Activated gamma-delta T cell treated with anti-CD3 and anti-CD28 coated beads, Interleukin-2, amount 50 U/mL, for 16 hours (primary cell): Measurements from ENCODE around the gene C16orf89.

Source experiments
- DNase-seq: peaks from one replicate; pipeline ENCODE4 v3.0.0-alpha.2; 2020; ENCODE audit warnings: low read depth

The C16orf89 gene

DNA sequence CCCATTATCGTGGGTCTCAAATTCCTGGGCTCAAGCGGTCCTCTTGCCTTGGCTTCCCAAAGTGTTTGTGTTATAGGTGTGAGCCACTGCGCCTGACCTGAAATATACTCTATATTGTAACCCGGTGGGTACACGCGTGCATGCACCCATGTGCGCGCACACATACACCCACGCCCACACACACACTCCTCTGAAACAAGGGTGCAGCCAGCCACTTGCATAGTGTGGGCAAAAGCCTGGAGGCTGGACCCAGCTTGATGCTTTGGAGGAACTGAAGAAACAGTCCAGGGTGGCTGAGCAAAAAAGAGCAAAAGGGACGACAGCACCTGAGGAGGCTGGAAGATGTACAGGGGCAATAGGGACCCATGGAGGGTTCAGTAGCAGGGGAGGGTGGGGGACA is 61.9 kb downstream of the C16orf89 start:
- DNase-seq, result no peak

DNA sequence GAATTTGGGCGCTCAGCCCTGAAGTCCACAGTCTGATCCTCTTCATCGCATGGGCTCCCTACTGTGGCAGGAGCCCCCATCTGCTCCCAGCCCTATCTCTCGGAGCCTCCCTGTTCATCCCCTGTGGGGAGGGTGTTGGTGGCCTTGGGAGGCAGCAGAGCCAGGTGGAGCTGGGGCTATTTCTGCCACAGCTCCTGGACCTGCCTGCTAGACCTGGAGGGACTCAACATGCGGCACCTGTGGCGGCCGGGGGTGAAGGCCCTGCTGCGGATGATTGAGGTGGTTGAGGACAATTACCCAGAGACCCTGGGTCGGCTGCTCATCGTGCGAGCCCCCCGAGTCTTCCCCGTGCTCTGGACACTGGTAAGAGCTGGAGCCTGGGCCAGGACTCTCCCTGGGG is 62.5 kb downstream of the C16orf89 start:
- no peak for DNase-seq

DNA sequence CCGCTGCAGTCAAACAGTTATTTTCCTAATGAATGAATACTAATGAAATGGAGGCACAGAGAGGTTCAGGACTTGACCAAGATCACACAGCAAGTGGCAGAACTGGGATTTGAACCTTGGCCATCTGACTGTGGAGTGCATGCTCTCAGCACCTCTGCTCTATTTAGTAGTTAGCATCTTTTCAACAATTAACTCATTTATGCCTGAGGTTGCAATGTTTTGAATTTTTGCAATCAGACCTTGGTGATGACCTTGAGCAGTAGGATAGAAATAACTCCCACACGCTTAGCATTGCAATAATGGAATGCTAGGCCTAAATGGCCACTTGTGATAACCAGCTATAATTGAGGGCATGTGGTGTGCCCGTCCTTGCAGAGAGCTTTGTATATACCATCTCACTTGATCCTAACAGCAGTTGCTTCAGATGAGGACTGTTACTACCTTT is 63.0 kb downstream of the C16orf89 start:
- no peak for DNase-seq

DNA sequence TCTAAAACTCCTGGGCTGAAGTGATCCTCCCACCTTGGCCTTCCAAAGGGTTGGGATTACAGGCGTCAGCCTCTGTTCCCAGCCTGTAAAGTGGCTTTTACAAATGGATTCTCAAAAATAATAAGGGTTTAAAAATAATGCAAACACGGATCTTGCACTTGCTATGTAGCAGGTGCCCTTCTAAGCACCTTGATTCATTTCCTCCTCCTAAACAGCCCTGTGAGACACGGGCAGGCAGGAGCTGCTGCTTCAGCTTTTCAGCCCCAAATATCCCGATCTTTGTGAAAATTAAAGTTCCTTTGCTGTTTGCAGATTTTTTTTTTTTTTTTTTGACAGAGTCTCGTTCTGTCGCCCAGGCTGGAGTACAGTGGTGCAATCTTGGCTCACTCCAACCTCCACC is 63.8 kb downstream of the C16orf89 start:
- DNase-seq, result no peak

DNA sequence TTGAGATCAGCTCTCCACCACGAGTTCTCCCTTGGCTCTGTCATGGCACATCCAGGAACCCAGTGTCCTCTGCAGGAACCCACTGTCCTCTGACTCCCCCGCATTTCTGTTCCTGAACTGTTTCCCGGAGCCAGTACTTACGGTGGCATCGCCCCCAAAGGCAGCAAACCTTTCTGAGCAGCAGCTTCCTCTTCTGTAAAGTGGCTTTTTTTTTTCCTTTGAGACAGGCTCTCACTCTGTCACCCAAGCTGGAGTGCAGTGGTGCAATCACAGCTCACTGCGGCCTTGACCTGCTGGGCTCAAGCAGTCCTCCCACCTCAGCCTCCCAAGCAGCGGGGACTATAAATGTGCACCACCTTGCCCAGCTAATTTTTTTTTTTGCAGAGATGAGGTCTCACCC is 64.2 kb downstream of the C16orf89 start:
- no peak for DNase-seq

DNA sequence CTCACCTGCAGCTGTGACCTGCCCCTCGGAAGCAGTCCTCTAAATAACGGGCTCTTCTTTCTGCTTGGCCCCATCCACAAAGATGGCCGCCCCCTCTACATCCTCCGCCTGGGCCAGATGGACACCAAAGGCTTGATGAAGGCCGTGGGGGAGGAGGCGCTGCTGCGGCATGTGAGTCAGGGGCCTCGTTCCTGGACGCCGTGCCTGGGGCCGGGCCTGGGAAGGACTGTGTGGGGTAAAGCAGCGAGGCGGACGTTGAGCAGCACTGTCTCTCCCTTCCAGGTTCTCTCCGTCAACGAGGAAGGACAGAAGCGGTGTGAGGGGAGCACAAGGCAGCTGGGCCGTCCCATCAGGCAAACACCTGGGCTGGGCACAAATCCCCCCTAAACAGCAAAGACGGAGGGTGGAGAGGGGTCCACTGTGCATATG is 65.2 kb downstream of the C16orf89 start:
- DNase-seq, result no peak

DNA sequence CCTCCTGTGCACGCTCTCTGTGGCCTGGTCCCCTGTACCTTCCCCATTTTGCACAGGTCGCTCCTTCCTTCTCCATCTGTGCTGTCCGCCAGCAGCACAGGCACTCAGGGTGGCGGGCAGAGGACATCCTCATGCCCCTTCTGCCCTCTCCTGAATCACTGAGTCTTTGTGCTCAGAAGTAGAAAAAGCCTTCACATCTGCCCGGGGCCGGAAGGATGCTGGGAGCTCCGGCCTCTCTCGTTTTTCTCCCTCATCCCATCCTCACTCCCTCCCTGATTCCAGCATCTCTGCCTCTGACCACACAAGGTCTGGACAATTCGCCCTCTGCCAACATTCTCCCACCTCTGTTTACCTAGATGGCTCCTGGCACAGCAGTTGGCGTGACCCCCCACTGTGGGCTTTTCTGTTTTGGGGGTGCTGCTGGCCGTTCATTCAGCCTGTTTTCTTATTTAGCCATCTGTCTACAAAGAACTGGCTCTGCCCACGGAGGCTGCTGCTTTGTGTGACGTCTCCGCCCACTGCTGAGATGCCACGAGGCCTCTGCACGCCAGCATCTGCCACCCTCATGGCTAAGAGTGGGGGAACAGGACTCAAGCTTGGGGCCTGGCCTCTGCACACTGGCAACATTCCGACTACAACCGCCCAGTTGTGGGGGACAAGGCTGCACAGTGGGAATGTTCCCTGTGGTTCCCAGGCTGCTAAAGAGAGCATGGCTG is 70.9 kb downstream of the C16orf89 start:
- no peak for DNase-seq
